Uterus (tissue), 2 donors: Measurements from ENCODE around the gene YIF1B.
A peak's percentile ranks its signal among the peaks of the same experiment; 100 is the strongest.

ENCODE experiments used
- CTCF ChIP-seq, 4 experiments: fragments of 200-600 bp in 2 of 4; fragments of 450-650 bp in 2 of 4; sonication (generic) in 2 of 4; IDR thresholded peaks; one replicate each; pipeline ENCODE4 v1.5.1; 2016 to 2019; ENCODE audit warnings: antibody characterized with exemption in 4 of 4, mild to moderate bottlenecking in 2 of 4, moderate library complexity in 1 of 4
- POLR2A ChIP-seq, 2 donors: fragments of 450-650 bp; IDR thresholded peaks; one replicate each; pipeline ENCODE4 v1.6.1; 2016; ENCODE audit warnings: antibody characterized with exemption in 2 of 2, mild to moderate bottlenecking in 1 of 2, moderate library complexity in 1 of 2

- peak in 1 of 4 experiments; percentile 7 for TF ChIP-seq CTCF (IDR thresholded peaks at IDR 0.05)
- TF ChIP-seq POLR2A (IDR thresholded peaks at IDR 0.05) = peak; percentile 28 to 43
Measured at GRCh38 chr19:38315657-38316476, at the start of gene YIF1B.
